ENCODE measurements around the gene BLMH.

BLMH gene

DNA sequence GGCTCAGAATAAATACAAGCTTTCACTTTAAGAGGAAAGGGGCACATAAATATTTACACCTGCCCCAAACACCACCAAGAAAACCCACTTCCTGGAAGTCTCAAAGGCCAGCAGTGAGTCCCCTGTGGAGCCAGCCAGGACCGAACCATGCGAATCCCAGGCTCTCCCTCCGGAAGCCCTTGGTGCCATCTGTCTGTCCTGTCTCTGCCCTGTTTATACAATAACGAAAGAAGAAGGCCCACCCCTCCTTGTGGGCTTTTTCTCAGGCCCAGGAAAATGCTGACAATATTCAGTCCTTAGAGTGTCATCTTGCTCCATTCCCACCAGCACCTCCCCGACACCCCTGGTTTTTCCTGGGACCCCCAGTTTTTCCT lies 52.7 kb downstream of the BLMH start:
- no peak overlapping the region for H3K27ac ChIP-seq (ENCODE audit: low read depth, low read length)
- peaks cover 2 to 29% (median 25%) of the 10 kb centered on the region in 5 donors for H3K4me1 ChIP-seq (ENCODE audit: control insufficient read depth in 5 of 5, insufficient read depth in 5 of 5, low read length in 5 of 5)
- H3K27me3 ChIP-seq (ENCODE audit: control insufficient read depth in 5 of 5, insufficient read depth in 4 of 5, low read length in 5 of 5): peaks cover 22 to 34% (median 26%) of the 10 kb centered on the region in 5 donors
- H3K4me3 ChIP-seq (ENCODE audit: low read depth in 1 of 5, low read length in 5 of 5): no peak overlapping the region
- no peak overlapping the region for H3K9ac ChIP-seq (ENCODE audit: low read length in 5 of 5)
- H3K9me3 ChIP-seq (ENCODE audit: control insufficient read depth in 5 of 5, low read length in 5 of 5): no peaks in the 10 kb centered on the region
- H3K36me3 ChIP-seq (ENCODE audit: control insufficient read depth in 5 of 5, insufficient read depth in 5 of 5, low read length in 5 of 5): no peaks in the 10 kb centered on the region

DNA sequence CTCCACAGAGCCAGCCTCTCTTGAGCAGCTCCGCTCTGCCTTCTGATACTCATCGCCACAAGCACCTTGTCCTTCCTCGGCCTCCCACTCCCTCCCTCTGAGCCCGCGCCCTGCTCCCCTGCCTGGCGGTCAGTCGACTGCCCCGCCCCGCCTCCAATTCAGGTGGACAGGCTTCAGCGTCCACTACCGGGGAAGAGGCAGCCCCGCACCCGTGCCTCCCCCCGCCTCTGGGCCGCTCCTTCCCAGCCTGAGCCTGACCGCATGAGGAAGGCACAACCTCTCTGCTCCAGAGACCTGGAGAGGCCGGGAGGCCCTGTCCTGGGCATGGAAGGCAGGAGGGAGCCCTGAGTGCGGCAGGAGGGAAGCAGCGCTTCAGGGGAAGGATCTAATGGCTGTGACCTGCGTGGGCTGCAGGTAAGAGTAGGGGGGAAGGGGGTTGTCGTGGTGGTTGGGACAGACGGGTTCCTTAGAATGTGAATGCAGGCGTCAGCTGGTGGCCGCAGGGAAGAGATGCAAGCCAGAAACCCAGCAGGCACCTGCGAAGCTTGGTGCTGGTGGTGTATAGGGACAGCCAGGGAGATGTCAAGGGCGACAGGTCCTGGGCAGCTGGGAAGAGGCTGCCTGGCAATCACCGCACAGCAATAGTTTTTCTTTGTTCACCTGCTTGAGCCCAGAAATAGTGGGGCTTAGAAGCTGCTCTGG lies 53.2 kb downstream of the BLMH start:
- no peak overlapping the region for H3K4me3 ChIP-seq (ENCODE audit: low read depth in 1 of 5, low read length in 5 of 5)
- no peak overlapping the region for H3K27ac ChIP-seq (ENCODE audit: low read depth, low read length)
- H3K4me1 ChIP-seq (ENCODE audit: control insufficient read depth in 5 of 5, insufficient read depth in 5 of 5, low read length in 5 of 5): peaks cover 2 to 29% (median 25%) of the 10 kb centered on the region in 5 donors
- no peak overlapping the region for H3K9ac ChIP-seq (ENCODE audit: low read length in 5 of 5)
- H3K36me3 ChIP-seq (ENCODE audit: control insufficient read depth in 5 of 5, insufficient read depth in 5 of 5, low read length in 5 of 5): no peaks in the 10 kb centered on the region
- H3K27me3 ChIP-seq (ENCODE audit: control insufficient read depth in 5 of 5, insufficient read depth in 4 of 5, low read length in 5 of 5): peaks cover 22 to 34% (median 26%) of the 10 kb centered on the region in 5 donors
- H3K9me3 ChIP-seq (ENCODE audit: control insufficient read depth in 5 of 5, low read length in 5 of 5): no peaks in the 10 kb centered on the region

DNA sequence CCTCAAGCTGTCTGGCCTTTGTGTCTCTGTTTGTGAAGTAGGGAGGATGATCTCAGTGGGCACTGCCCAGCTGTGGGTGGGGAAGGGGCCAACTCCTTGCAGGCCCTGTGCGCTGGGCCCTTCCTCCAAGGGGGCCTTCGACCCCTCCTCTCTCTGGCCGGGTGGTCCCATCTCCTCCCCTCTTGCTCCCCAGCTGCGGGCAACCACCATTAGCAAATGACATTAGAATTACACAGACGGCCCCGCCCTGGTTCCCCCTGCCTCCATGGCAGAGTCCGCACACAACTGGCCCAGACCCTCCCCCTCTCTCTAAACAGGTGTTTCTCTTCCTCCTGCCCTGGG lies 53.8 kb downstream of the BLMH start:
- Histone ChIP-seq H3K27me3 (ENCODE audit: control insufficient read depth in 5 of 5, insufficient read depth in 4 of 5, low read length in 5 of 5) (peaks cover 22 to 34% (median 26%) of the 10 kb centered on the region in 5 donors), H3K9me3 (ENCODE audit: control insufficient read depth in 5 of 5, low read length in 5 of 5) (no peaks in the 10 kb centered on the region), H3K27ac (ENCODE audit: low read depth, low read length) (no peak overlapping the region), H3K4me1 (ENCODE audit: control insufficient read depth in 5 of 5, insufficient read depth in 5 of 5, low read length in 5 of 5) (peaks cover 2 to 29% (median 25%) of the 10 kb centered on the region in 5 donors), H3K36me3 (ENCODE audit: control insufficient read depth in 5 of 5, insufficient read depth in 5 of 5, low read length in 5 of 5) (no peaks in the 10 kb centered on the region), H3K4me3 (ENCODE audit: low read depth in 1 of 5, low read length in 5 of 5) (no peak overlapping the region), H3K9ac (ENCODE audit: low read length in 5 of 5) (no peak overlapping the region)

DNA sequence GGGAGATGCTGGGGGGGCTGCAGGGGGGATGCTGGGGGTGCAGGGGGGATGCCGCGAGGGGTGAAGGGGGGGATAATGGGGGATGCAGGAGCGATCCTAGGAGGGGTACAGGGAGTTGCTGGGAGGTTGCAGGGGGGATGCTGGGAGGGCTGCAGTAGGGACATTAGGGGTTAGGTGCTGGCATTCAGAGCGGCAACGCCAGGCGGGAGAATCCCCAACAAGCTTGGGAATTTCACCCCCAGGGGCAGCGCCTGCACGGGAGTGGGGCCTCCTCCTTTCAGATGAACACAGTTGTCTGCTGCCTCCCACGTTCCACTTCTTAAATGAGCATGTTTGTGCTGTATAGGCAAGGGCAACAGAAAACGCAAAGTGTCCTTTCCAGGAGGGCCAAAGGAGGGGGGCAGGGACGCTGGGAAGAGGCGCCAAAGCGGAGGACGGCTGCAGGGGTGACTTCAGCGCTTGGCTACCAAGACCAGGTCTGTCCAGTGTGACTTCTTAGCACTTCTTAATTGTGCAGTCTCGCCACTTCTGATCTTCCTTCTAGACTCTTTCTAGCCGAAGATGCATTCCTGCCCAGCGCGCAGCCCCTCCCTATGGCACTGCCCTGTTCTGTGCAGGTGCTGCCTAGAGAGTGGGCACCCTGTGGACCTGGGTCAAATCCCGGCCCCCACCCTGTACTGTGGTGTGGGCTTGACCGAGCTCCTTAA lies 54.3 kb downstream of the BLMH start:
- H3K9ac ChIP-seq (ENCODE audit: low read length in 5 of 5): peak overlapping the region in 1 of 5 donors; percentile 3
- no peak overlapping the region for H3K27ac ChIP-seq (ENCODE audit: low read depth, low read length)
- H3K9me3 ChIP-seq (ENCODE audit: control insufficient read depth in 5 of 5, low read length in 5 of 5): no peaks in the 10 kb centered on the region
- H3K36me3 ChIP-seq (ENCODE audit: control insufficient read depth in 5 of 5, insufficient read depth in 5 of 5, low read length in 5 of 5): no peaks in the 10 kb centered on the region
- H3K4me1 ChIP-seq (ENCODE audit: control insufficient read depth in 5 of 5, insufficient read depth in 5 of 5, low read length in 5 of 5): peaks cover 2 to 29% (median 25%) of the 10 kb centered on the region in 5 donors
- no peak overlapping the region for H3K4me3 ChIP-seq (ENCODE audit: low read depth in 1 of 5, low read length in 5 of 5)
- H3K27me3 ChIP-seq (ENCODE audit: control insufficient read depth in 5 of 5, insufficient read depth in 4 of 5, low read length in 5 of 5): peaks cover 22 to 34% (median 26%) of the 10 kb centered on the region in 5 donors

DNA sequence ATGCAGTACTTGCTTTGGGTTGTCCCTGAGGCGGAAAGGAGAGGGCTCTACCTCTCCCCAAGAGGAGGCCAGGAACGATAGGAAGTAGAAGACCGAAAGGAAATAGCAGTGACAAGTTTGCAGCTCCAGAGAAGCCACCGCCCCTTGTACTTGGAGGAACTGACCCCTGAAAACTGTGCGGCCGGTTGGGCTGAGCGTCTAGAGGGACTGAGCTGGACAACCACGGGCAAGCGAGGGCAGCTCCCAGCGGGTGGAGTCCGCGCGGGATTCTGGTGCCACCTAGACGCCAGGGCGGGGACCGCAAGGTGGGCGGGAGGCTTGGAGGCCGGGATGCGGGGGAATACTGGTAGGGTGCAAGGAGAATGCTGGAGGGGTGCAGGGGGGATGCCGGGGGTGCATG lies 55.0 kb downstream of the BLMH start:
- no peak overlapping the region for H3K9ac ChIP-seq (ENCODE audit: low read length in 5 of 5)
- H3K9me3 ChIP-seq (ENCODE audit: control insufficient read depth in 5 of 5, low read length in 5 of 5): no peaks in the 10 kb centered on the region
- H3K36me3 ChIP-seq (ENCODE audit: control insufficient read depth in 5 of 5, insufficient read depth in 5 of 5, low read length in 5 of 5): no peaks in the 10 kb centered on the region
- H3K4me1 ChIP-seq (ENCODE audit: control insufficient read depth in 5 of 5, insufficient read depth in 5 of 5, low read length in 5 of 5): peaks cover 2 to 29% (median 25%) of the 10 kb centered on the region in 5 donors
- H3K4me3 ChIP-seq (ENCODE audit: low read depth in 1 of 5, low read length in 5 of 5): peak overlapping the region in 4 of 5 donors; percentile 40 to 46 (median 42)
- peaks cover 24 to 34% (median 26%) of the 10 kb centered on the region in 5 donors for H3K27me3 ChIP-seq (ENCODE audit: control insufficient read depth in 5 of 5, insufficient read depth in 4 of 5, low read length in 5 of 5)
- H3K27ac ChIP-seq (ENCODE audit: low read depth, low read length): no peak overlapping the region

DNA sequence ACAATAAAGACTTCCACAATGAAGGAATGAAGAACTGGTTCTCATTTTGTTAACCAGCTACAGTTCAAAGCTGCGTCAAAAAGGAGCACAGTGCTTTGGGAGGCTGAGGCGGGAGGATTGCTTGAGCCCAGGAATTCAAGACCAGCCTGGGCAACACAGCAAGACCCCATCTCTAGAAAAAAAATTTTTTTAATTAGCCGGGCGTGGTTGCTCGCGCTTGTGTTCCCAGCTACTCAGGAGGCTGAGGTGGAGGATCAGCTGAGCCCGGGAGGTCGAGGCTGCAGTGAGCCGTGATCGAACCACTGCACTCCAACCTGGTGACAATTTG lies 55.5 kb downstream of the BLMH start:
- Histone ChIP-seq H3K27ac (ENCODE audit: low read depth, low read length) (no peak overlapping the region), H3K9ac (ENCODE audit: low read length in 5 of 5) (no peak overlapping the region), H3K9me3 (ENCODE audit: control insufficient read depth in 5 of 5, low read length in 5 of 5) (no peaks in the 10 kb centered on the region), H3K36me3 (ENCODE audit: control insufficient read depth in 5 of 5, insufficient read depth in 5 of 5, low read length in 5 of 5) (no peaks in the 10 kb centered on the region), H3K4me3 (ENCODE audit: low read depth in 1 of 5, low read length in 5 of 5) (peak overlapping the region in 4 of 5 donors; percentile 35 to 65 (median 50)), H3K27me3 (ENCODE audit: control insufficient read depth in 5 of 5, insufficient read depth in 4 of 5, low read length in 5 of 5) (peaks cover 24 to 34% (median 26%) of the 10 kb centered on the region in 5 donors), H3K4me1 (ENCODE audit: control insufficient read depth in 5 of 5, insufficient read depth in 5 of 5, low read length in 5 of 5) (peaks cover 2 to 29% (median 25%) of the 10 kb centered on the region in 5 donors)

DNA sequence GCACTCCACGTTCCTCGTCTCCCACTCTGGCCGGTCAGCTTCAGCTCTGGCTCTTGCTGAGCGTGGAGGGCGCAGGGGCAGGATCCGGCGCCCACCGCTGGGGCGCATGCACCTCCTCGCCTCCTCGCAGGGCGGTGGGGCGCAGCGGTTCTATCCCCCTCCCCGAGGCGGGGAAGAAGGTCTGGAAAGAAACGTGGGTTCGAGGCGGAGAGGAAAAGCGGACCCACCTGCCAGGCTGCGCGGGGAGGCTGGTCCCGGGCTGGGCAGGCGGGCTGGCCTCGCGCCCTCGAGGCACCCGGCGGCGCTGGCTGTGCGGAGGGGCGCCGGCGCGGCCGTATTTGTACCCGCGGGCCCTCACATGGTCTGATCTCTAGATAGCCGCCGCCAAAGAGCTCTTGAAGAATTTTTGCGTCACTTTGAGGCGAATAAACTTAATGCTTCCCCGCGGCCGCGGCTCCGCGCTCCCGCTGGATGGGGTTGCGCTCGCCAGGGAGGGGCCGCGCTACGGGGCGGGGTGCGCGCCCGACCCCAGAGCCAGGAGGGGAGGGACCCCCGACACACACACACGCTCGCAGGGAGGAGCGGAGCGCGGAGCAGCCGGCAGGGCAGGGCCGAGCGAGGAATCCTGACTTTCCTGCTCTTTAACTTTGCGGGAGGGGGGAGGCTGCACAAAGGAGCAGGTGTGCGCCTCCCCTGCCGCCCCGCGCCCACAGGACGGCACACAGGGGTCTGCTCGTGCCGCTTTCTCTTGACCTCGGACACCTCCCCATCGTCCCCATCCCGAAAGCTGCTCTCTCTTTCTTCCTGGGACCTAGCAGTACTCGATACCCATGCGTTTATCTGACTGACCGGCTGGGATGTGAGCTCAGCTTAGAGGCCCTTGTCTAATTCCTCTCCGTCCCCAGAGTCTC lies 56.1 kb downstream of the BLMH start, which contains the start of gene SLC6A4:
Gene SLC6A4 (minus strand): TSS at position 312 of the 911 bp plus-strand sequence. CDS start 13,739 bp downstream, outside the sequence.
- no peaks in the 10 kb centered on the region for H3K36me3 ChIP-seq (ENCODE audit: control insufficient read depth in 5 of 5, insufficient read depth in 5 of 5, low read length in 5 of 5)
- H3K9me3 ChIP-seq (ENCODE audit: control insufficient read depth in 5 of 5, low read length in 5 of 5): no peaks in the 10 kb centered on the region
- peaks cover 24 to 34% (median 28%) of the 10 kb centered on the region in 5 donors for H3K27me3 ChIP-seq (ENCODE audit: control insufficient read depth in 5 of 5, insufficient read depth in 4 of 5, low read length in 5 of 5)
- peaks cover 2 to 29% (median 25%) of the 10 kb centered on the region in 5 donors for H3K4me1 ChIP-seq (ENCODE audit: control insufficient read depth in 5 of 5, insufficient read depth in 5 of 5, low read length in 5 of 5)
- no peak within 1 kb of the TSS for H3K27ac ChIP-seq (ENCODE audit: low read depth, low read length)
- peak within 1 kb of the TSS; percentile 35 to 65 (median 52) for H3K4me3 ChIP-seq (ENCODE audit: low read depth in 1 of 5, low read length in 5 of 5)
- no peak within 1 kb of the TSS for H3K9ac ChIP-seq (ENCODE audit: low read length in 5 of 5)

DNA sequence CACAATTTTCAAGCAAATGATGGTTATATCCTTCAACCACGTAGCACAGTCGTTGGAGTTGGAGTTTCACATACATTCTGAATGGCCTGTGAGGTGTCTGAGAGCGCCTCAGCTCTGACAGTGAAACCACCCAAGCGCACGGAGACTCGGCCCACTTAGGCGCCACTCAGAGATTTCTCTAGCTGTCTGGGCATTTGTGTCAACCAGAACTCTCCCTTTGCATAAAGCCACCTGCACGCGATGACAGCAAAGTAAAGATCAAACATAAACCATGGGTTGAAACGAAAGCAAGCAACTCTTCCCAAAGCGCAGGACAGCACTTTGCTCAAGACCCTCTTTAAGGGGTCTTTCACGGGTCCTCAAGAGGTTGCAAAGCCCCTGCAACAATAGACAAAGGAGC lies 56.8 kb downstream of the BLMH start:
- Histone ChIP-seq H3K36me3 (ENCODE audit: control insufficient read depth in 5 of 5, insufficient read depth in 5 of 5, low read length in 5 of 5) (no peaks in the 10 kb centered on the region), H3K4me1 (ENCODE audit: control insufficient read depth in 5 of 5, insufficient read depth in 5 of 5, low read length in 5 of 5) (peaks cover 2 to 29% (median 25%) of the 10 kb centered on the region in 5 donors), H3K4me3 (ENCODE audit: low read depth in 1 of 5, low read length in 5 of 5) (peak overlapping the region in 4 of 5 donors; percentile 49 to 65 (median 54)), H3K9ac (ENCODE audit: low read length in 5 of 5) (no peak overlapping the region), H3K27me3 (ENCODE audit: control insufficient read depth in 5 of 5, insufficient read depth in 4 of 5, low read length in 5 of 5) (peaks cover 26 to 34% (median 32%) of the 10 kb centered on the region in 5 donors), H3K27ac (ENCODE audit: low read depth, low read length) (no peak overlapping the region), H3K9me3 (ENCODE audit: control insufficient read depth in 5 of 5, low read length in 5 of 5) (no peaks in the 10 kb centered on the region)

DNA sequence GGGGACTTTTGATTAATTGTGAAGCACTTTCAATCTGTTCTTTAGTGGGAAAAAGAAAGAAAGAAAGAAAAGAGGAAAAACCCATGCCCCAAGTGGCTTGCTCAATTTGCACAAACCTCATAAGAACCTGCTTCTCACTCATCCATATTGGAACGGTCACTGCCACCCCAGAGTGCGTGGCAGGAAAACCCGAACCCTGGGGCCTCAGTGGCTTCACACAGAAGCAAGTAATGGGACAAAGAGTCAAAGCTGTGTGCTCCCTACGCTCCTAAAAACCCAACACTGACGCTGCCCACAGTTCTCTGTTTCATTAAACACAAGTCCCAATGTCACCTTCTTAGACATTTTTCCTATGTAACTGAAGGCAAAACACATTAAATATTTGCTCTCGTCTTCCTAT lies 57.4 kb downstream of the BLMH start:
- Histone ChIP-seq H3K27me3 (ENCODE audit: control insufficient read depth in 5 of 5, insufficient read depth in 4 of 5, low read length in 5 of 5) (peaks cover 26 to 34% (median 32%) of the 10 kb centered on the region in 5 donors), H3K9ac (ENCODE audit: low read length in 5 of 5) (no peak overlapping the region), H3K9me3 (ENCODE audit: control insufficient read depth in 5 of 5, low read length in 5 of 5) (no peaks in the 10 kb centered on the region), H3K27ac (ENCODE audit: low read depth, low read length) (no peak overlapping the region), H3K4me1 (ENCODE audit: control insufficient read depth in 5 of 5, insufficient read depth in 5 of 5, low read length in 5 of 5) (peaks cover 2 to 29% (median 25%) of the 10 kb centered on the region in 5 donors), H3K4me3 (ENCODE audit: low read depth in 1 of 5, low read length in 5 of 5) (no peak overlapping the region), H3K36me3 (ENCODE audit: control insufficient read depth in 5 of 5, insufficient read depth in 5 of 5, low read length in 5 of 5) (no peaks in the 10 kb centered on the region)
